8988T (cell line): ENCODE data around the gene RAPGEF2.
"Not testable (repeated sequence)": the region's sequence is repeated elsewhere in the genome, so short reads cannot be mapped to it uniquely, and the experiment has no call there.

Experiments
- DNase-seq: peaks from one replicate; pipeline ENCODE4 v3.0.0; 2011

RAPGEF2 gene

GRCh38 chr4:159248384-159249178 lies 145.7 kb downstream of the RAPGEF2 start:
- no peak for DNase-seq

GRCh38 chr4:159250751-159251325 lies 148.0 kb downstream of the RAPGEF2 start:
- DNase-seq: no peak

- DNase-seq: not testable (repeated sequence)
Measured at GRCh38 chr4:159251580-159251979, 148.7 kb downstream of the RAPGEF2 start.

- no peak for DNase-seq
Measured at GRCh38 chr4:159252491-159252890, 149.6 kb downstream of the RAPGEF2 start.

GRCh38 chr4:159256037-159256436 lies 153.2 kb downstream of the RAPGEF2 start:
- DNase-seq: no peak

- no peak for DNase-seq
Measured at GRCh38 chr4:159258889-159259560, 156.1 kb downstream of the RAPGEF2 start.

GRCh38 chr4:159264057-159264456 lies 161.2 kb downstream of the RAPGEF2 start:
- DNase-seq: no peak

GRCh38 chr4:159266981-159267868 lies 164.3 kb downstream of the RAPGEF2 start:
- no peak for DNase-seq

GRCh38 chr4:159267869-159268285 lies 165.0 kb downstream of the RAPGEF2 start:
- DNase-seq: no peak

- DNase-seq: no peak
Measured at GRCh38 chr4:159268607-159269006, 165.7 kb downstream of the RAPGEF2 start.

- DNase-seq: no peak
Measured at GRCh38 chr4:159269116-159269515, 166.2 kb downstream of the RAPGEF2 start.

GRCh38 chr4:159269956-159270355 lies 167.1 kb downstream of the RAPGEF2 start:
- DNase-seq: no peak

- no peak for DNase-seq
Measured at GRCh38 chr4:159271856-159272255, 169.0 kb downstream of the RAPGEF2 start.

- DNase-seq: no peak
Measured at GRCh38 chr4:159272273-159273140, 169.6 kb downstream of the RAPGEF2 start.

GRCh38 chr4:159273141-159273438 lies 170.2 kb downstream of the RAPGEF2 start:
- no peak for DNase-seq

- no peak for DNase-seq
Measured at GRCh38 chr4:159273841-159274240, 171.0 kb downstream of the RAPGEF2 start.

GRCh38 chr4:159278399-159278798 lies 175.5 kb downstream of the RAPGEF2 start:
- DNase-seq: no peak

- DNase-seq: no peak
Measured at GRCh38 chr4:159279084-159279483, 176.2 kb downstream of the RAPGEF2 start.

GRCh38 chr4:159280442-159281172 lies 177.7 kb downstream of the RAPGEF2 start:
- DNase-seq: no peak

GRCh38 chr4:159281771-159282170 lies 178.9 kb downstream of the RAPGEF2 start:
- DNase-seq: no peak

- DNase-seq: no peak
Measured at GRCh38 chr4:159282329-159282728, 179.4 kb downstream of the RAPGEF2 start.
